GM06990 (cell line): ENCODE results near the gene DSCAML1.

Experiments
- DNase-seq: peaks from one replicate; pipeline ENCODE4 v3.0.0-alpha.2; 2011; ENCODE audit not compliant: insufficient read length; ENCODE audit errors: extremely low read depth
- H3K27me3 ChIP-seq: replicated peaks from 2 replicates; pipeline ENCODE4 v1.6.0; 2011; ENCODE audit warnings: low read length; ENCODE audit not compliant: control insufficient read depth, insufficient read depth
- H3K36me3 ChIP-seq: 2 replicates; pipeline ENCODE4 v1.5.1; 2011; ENCODE audit warnings: low read length; ENCODE audit not compliant: control insufficient read depth, insufficient read depth
- H3K4me3 ChIP-seq: replicated peaks from 2 replicates; pipeline ENCODE4 v1.5.1; 2011; ENCODE audit warnings: low read depth, mild to moderate bottlenecking, control low read depth, low read length
- TF ChIP-seq, protein P1 (sequence below): IDR thresholded peaks from 2 replicates; pipeline ENCODE4 v1.5.1; 2011; ENCODE audit warnings: low read length, control low read depth, mild to moderate bottlenecking, inconsistent platforms; ENCODE audit not compliant: insufficient read depth, poor library complexity, severe bottlenecking

Gene DSCAML1

DNA sequence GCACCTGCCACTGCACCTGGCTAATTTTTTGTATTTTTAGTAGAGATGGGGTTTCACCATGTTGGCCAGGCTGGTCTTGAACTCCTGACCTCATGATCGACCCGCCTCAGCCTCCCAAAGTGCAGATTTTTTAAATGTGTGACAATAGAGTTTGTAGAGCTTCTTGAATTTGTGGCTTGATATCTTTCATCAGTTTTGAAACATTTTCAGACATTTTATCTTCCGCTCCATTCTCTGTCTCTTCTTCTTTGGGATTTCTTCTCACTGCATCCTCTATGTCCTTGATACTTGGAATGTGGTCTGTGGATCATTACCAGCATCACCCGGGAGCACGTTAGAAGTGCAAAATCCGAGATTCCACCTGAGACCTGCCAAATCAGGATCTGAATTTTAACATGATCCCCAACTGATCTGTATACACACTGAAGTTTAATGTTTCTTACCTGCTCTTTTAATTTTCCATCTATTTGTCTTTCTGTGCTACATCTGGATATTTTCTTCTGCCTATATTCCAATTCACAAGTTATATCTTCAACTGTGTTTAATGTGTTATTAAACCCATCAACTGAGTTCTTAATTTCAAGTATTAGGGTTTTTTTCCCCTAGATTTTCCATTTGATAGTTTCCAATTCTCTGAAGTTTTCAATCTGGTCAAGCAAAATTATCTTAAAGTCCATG is 343.0 kb downstream of the DSCAML1 start:
- TF ChIP-seq, protein P1, sequence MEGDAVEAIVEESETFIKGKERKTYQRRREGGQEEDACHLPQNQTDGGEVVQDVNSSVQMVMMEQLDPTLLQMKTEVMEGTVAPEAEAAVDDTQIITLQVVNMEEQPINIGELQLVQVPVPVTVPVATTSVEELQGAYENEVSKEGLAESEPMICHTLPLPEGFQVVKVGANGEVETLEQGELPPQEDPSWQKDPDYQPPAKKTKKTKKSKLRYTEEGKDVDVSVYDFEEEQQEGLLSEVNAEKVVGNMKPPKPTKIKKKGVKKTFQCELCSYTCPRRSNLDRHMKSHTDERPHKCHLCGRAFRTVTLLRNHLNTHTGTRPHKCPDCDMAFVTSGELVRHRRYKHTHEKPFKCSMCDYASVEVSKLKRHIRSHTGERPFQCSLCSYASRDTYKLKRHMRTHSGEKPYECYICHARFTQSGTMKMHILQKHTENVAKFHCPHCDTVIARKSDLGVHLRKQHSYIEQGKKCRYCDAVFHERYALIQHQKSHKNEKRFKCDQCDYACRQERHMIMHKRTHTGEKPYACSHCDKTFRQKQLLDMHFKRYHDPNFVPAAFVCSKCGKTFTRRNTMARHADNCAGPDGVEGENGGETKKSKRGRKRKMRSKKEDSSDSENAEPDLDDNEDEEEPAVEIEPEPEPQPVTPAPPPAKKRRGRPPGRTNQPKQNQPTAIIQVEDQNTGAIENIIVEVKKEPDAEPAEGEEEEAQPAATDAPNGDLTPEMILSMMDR, result no peak
- Histone ChIP-seq H3K36me3 (no peaks in the 10 kb centered on the region; the same call in 1 of the 2 replicates), H3K4me3 (no peak overlapping the region), H3K27me3 (no peaks in the 10 kb centered on the region)
- DNase-seq, result no peak

DNA sequence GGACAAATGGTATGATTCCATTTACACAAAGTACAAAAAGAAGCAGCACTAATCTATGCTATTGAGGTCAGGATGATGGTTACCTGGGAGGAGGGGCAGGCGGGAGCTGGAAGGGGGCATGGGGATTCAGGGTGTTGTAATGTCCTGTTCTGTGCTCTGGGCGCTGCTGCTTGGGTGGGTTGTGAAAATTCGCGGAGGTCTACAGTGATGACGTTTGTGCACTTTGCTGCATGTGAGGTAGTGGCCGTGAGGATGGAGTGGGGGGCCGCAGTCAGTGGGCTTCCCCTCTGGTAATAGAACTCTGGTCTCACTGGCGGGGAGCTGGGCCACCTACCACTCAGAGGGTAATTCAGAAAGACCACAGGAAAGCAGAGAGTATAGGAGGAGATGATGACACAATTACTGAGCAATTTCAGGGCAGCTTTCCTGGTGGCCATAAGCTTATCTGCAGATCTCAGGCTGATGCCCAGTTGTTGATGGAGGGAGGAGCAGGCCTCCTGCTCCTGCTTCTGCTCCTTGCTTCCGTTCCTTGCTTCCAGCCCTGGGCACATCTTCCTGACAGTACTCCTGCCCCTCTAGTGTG is 347.8 kb downstream of the DSCAML1 start:
- H3K36me3 ChIP-seq, result no peaks in the 10 kb centered on the region; the same call in 1 of the 2 replicates
- no peak overlapping the region for H3K4me3 ChIP-seq
- no peaks in the 10 kb centered on the region for H3K27me3 ChIP-seq
- DNase-seq, result no peak
- TF ChIP-seq, protein P1, result no peak

DNA sequence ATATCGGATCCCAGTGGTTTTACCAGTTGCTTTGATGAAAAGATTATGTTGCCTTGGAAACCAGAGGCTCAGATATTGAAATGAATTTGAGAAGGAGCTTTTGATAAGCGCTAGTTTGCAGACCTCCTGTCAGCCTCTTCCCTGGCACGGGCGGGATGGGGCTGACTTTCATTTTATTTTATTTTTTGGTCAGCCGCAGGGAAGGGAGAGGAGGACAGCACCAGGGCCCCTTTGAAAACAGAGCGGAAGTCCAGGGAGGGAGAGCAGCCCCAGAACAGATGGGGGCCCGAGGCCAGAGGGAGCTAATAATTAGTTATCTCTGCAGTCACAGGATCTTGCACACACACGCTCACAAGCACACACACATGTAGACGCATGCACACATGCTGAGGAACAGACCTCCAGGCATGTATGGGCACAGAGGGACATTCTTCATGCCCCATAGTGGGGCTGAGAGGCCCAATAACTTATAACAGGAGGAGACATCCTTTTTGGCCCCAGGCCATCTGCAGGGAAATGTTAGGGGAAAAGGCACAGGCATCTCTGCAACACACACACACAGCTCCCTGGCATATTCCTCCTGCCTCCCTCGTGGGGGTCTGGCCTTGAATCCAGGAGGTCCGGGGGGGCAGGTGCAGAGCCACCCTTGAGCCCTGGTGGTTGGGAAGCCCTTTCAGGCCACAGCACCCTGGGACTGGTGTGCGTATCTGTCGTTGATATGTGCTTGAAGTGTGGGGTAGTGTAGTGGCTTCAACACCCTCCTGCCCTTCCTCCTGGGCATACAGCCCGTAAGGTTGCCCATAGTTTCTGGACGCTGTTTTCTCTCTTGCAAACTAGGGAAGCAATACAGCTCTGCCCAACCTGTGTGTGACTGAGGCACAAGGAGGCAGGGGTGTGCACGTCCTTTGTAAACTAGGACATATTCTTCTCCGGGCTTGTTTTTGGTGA is 352.0 kb downstream of the DSCAML1 start:
- TF ChIP-seq, protein P1, result no peak
- Histone ChIP-seq H3K27me3 (no peaks in the 10 kb centered on the region), H3K4me3 (no peak overlapping the region), H3K36me3 (no peaks in the 10 kb centered on the region; the same call in 1 of the 2 replicates)
- no peak for DNase-seq

DNA sequence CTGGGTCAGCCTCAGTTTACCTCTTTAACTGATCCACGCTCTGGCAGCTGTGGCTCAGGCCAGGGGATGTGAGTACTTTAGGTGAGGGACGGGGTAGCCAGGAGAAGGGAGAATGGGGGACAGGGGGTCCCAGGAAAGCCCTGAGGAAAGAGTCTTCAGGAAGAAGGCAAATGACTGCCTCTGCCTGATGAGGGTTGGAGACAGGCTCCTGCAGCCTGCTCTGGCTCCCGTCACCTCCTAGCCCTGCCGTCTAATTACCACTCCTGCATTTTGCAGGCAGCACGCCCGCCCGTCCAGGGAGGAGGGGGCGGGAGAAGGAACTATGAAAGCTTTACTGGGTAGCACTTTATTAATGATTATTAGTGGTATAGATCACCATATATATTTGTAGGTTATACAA is 352.8 kb downstream of the DSCAML1 start:
- H3K27me3 ChIP-seq, result no peaks in the 10 kb centered on the region
- no peak for DNase-seq
- H3K4me3 ChIP-seq, result no peak overlapping the region
- TF ChIP-seq, protein P1, result no peak
- H3K36me3 ChIP-seq, result no peaks in the 10 kb centered on the region

DNA sequence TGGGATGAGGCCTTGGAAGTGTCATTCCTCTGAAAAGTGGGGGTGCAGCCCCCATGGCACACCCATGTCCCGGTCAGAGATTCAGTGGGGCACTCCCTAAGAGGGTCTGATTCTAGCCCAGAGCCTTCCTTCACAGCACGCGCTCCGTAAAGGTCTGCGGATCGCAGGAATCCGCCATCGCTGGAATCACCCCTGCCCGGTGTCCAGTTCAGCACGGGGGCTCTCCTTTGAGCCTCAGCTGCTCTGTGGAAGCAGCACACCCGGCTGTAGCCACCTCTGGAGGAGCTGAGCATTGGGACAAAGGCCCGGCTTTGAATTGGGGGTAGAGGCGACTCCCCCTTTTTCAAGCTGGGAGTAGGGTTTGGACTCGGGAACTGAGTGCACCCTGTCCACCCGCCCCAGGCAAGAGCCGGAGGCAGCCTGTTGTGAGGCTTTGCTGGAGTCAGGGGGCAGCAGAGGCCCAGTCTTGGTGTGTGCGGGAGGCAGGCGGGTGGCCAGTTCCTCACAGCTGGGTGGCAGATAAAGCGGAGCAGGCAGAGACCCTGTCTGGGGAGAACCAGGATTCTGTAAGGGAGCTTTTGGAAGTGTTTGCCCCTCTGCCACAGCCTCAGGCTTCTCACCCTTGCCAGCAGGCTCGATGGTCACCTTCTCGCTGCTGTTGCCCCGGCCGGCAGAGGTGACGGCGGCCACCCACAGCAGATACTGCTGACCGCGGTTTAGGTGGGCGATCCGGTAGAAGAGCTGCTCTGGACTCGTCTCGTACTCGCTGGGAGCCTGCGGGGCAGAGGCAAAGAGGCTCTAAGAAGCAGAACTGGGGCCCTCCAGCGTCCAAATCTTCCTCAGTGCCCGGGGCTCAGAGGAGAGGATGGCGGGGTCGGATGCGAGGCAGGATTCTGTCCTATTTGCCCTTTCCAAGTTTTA is 353.5 kb downstream of the DSCAML1 start:
- no peak for DNase-seq
- no peak overlapping the region for H3K4me3 ChIP-seq
- TF ChIP-seq, protein P1, result peak; percentile 49

More for the DNA sequence above, 353.5 kb downstream of the DSCAML1 start:
- H3K36me3 ChIP-seq, result no peaks in the 10 kb centered on the region
- H3K27me3 ChIP-seq, result no peaks in the 10 kb centered on the region
